M059J (cell line): ENCODE data around the gene G2E3. TPM values are rescaled to one million over a fixed set of nuclear protein-coding genes. Genes with fewer than 3 reads are reported as not detected.

Experiments used
- DNase-seq: peaks from one replicate; pipeline ENCODE4 v3.0.0-alpha.2; 2012; ENCODE audit warnings: low read depth
- total RNA-seq: library from RNA; depleted of rRNA; stranded (reverse); fragments of >200 nt; shearing (Covaris generic); gene quantifications from 2 replicates; pipeline ENCODE4 v1.2.3, GENCODE V29; 2014; rRNA removed

G2E3 gene
- total RNA-seq, 1 experiment from 2014 or later: 31.5 TPM

DNA sequence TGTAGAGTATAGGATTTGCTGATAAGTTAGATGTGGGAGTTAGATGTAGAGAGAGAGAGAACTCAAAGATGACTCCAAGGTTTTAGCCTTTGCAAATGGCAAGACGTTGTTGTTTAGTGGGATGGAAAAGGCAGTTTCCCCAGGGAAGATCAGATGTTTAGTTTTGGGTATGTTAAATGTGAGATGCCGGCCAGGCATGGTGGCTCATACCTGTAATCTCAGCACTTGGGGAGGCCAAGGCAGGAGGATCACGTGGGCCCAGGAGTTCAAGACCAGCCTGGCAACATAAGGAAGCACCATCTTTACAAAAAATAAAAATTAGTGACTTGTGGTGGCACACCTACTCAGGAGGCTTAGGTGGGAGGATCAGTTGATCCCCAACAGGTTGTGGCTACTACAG is 96.7 kb downstream of the G2E3 start:
- no peak for DNase-seq

DNA sequence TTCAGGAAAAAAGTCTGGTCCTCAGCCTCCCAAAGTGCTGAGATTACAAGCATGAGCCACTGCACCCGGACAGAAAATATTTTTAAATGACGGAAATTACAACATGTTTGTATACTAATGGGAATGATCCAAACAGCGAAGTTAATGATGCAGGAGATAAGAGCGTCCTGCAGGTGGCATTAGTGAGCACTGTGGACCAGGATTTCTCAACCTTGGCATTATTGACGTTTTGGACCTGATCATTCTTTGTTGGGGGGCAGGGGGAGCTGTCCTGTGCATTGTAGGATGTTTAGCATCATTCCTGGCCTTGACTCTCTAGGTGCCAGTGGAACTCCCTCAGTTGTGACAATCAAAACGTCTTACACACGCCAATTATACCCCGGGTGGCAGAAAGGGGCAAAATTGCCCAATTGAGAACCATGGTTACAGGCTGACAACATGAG is 97.3 kb downstream of the G2E3 start:
- peak; percentile 26 for DNase-seq

DNA sequence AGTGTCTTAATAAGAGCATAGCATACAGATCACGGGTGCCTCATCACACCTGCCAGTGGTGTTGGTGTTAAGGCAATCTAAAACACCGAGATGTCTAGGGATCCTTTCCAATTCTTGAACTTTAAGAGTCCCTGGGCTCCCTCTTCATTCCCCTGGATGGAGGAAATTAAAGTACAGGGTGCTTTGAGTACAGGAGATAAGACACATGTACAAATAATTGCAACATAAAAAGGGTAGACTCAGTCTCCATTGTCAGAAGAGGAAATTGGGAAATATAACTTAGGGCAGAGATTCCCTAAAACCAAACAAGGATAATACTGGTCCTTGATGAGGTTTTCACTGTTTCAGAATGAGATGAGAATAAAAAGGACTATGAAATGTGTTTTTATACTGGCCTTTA is 98.1 kb downstream of the G2E3 start:
- no peak for DNase-seq

DNA sequence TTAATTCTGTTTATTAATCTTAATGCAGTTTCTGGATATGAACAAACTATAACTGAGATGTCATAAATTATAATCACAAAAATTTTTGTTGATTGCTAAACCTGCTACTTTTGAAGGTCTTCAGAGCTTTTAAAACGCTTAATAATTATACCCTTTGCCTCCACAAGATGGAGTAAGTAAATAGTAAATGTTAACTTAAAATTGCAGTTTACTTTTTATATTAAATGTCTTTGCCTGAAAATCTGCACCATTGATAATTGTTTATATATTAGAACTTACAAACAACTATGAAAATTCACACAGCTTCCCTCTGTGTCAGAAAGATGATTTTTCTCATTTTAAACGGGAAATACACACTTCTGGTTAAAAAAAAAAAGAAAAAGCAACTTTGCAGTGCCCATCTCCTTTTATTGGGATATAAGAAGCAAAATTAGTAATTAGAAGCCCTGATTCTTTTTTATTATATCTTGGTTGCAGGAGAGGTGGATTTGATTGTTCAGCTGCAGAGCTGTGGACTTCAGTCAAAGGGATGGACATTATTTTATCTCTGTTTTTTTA is 98.7 kb downstream of the G2E3 start:
- peak; percentile 5 for DNase-seq

DNA sequence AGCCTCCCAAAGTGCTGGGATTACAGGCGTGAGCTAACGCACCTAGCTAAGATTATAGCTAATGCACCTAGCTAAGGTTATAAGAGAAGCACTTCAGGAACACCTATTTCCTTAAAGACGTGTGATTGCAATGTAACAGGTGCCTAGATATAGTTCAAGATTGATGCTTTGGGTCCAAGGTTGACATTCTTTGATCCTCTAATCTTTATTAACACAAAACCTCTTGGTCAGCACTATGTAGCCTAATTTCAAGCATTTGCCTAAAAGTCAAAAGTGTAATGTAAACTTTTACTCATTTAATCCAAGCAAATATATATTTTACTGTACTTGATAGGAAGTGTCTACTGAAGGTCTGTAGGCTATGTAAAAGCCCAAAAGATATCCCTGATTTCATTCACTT is 99.7 kb downstream of the G2E3 start:
- no peak for DNase-seq

DNA sequence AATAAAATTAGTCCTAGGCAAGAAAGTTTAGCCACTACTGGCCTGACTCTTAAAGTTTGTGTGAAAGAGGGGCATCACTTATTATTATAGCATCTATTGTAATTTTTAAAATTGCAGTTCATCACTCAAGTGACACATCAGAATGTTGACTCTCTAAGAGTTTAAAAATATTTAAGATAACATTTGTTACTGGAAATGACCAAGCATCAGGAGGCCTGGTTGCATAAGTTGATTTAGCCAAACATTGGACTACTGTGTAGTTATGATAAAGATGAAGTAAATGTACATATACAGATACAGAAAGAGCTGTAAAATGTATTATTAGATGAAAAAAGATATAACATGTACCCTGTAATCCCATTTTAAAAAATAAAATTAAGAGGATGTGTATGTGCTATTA is 110.6 kb downstream of the G2E3 start:
- DNase-seq: no peak

Other genes starting within 250 kb of the G2E3 start
- 70.3 and 74.2 TPM in 2 replicates for gene SCFD1, start 63.2 kb downstream of the G2E3 start, total RNA-seq